Gastroesophageal sphincter (tissue), 4 donors: ENCODE measurements around the gene MUC5AC. TPM values are rescaled to one million over a fixed set of nuclear protein-coding genes. Genes with fewer than 3 reads are reported as not detected.

ENCODE experiments used
- ATAC-seq: fragments of 150-250 bp; one replicate; pipeline ENCODE4 v1.9.1; 2016; ENCODE audit warnings: mild to moderate bottlenecking, moderate library complexity
- H3K27ac ChIP-seq, 4 donors: fragments of 200-600 bp; sonication (generic) in 3 of 4; 1 replicate in 3 of 4; 2 replicates in 1 of 4; pipeline ENCODE4 v1.5.1; 2016 to 2019
- H3K27me3 ChIP-seq: fragments of 200-600 bp; sonication (generic); one replicate; pipeline ENCODE4 v1.5.1; 2019
- H3K36me3 ChIP-seq, 2 donors: fragments of 200-600 bp; sonication (generic); one replicate each; pipeline ENCODE4 v1.5.1; 2019; ENCODE audit warnings: control low read depth in 1 of 2
- H3K4me1 ChIP-seq, 3 donors: fragments of 200-600 bp; sonication (generic); 1 replicate in 2 of 3; 2 replicates in 1 of 3; pipeline ENCODE4 v1.5.1; 2016 to 2019; ENCODE audit warnings: control low read depth in 2 of 3
- H3K4me3 ChIP-seq, 2 donors: fragments of 200-600 bp; sonication (generic); one replicate each; pipeline ENCODE4 v1.5.1; 2019; ENCODE audit warnings: mild to moderate bottlenecking in 1 of 2, moderate library complexity in 1 of 2
- H3K9me3 ChIP-seq, 3 donors: fragments of 200-600 bp; sonication (generic); one replicate each; pipeline ENCODE4 v1.5.1; 2017 to 2019; ENCODE audit warnings: control low read depth in 2 of 3
- EP300 ChIP-seq: sonication (generic); formaldehyde crosslinking; IDR thresholded peaks from one replicate; pipeline ENCODE4 v1.6.1; 2017; ENCODE audit warnings: antibody characterized with exemption, mild to moderate bottlenecking
- POLR2A ChIP-seq, 2 donors: fragments of 450-650 bp; IDR thresholded peaks; one replicate each; pipeline ENCODE4 v1.6.1; 2017; ENCODE audit warnings: antibody characterized with exemption in 2 of 2, mild to moderate bottlenecking in 2 of 2, moderate library complexity in 1 of 2
- POLR2AphosphoS5 ChIP-seq: sonication (generic); formaldehyde crosslinking; IDR thresholded peaks from one replicate; pipeline ENCODE4 v1.6.1; 2017; ENCODE audit warnings: antibody characterized with exemption
- WGBS, 2 donors: methylation state at CpG; one replicate each; pipeline ENCODE4 v1.1.5; 2018; ENCODE audit warnings: low coverage in 1 of 2; 5-methylcytosine and 5-hydroxymethylcytosine counted together
- total RNA-seq, 4 donors: library from RNA; depleted of rRNA; stranded (reverse); fragments of >200 nt; gene quantifications; one replicate each; pipeline ENCODE4 v1.1.0, GENCODE V29; 2016
- TF ChIP-seq, protein P1 (sequence below), 4 experiments: fragments of 200-600 bp in 2 of 4; fragments of 450-650 bp in 2 of 4; sonication (generic) in 1 of 4; IDR thresholded peaks; one replicate each; pipeline ENCODE4 v1.5.1; 2017 to 2019; ENCODE audit warnings: antibody characterized with exemption in 4 of 4, mild to moderate bottlenecking in 2 of 4, moderate library complexity in 2 of 4

MUC5AC gene
- total RNA-seq, 4 donors from 2014 or later, result 0.02 to 0.31 TPM; not detected in 2

DNA sequence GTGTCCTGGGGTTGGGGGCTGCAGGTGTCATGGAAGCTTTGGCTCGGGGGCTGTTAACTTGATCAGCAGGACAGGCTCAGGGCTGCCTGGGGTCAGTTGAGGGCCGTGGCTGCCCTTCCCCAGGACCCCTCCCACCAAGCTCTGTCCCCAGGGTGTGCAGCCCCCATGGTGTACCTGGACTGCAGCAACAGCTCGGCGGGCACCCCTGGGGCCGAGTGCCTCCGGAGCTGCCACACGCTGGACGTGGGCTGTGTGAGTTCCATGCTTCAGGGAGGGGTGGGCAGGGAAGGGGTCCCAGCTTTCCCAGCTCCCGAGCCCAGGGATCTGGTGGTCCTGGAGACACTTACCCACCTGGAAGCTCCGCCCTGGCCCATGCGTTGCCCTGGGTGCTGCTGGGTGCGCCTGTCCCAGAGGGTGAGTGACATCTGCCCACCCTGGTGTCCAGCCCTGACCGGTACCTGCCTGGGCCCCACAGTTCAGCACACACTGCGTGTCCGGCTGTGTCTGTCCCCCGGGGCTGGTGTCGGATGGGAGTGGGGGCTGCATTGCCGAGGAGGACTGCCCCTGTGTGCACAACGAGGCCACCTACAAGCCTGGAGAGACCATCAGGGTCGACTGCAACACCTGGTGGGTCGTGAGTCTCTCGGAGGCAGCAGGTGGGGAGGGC is 76.4 kb downstream of the MUC5AC start:
- Histone ChIP-seq H3K9me3 (no peaks in the 10 kb centered on the region), H3K4me1 (no peaks in the 10 kb centered on the region), H3K27me3 (peaks cover 38% of the 10 kb centered on the region), H3K36me3 (no peaks in the 10 kb centered on the region), H3K4me3 (no peak overlapping the region), H3K27ac (no peak overlapping the region)
- 72% methylated on average over 4 of the region's 22 CpGs; no CpG with 5 or more reads in 1 of the 2 donors for WGBS, 2 donors
- ATAC-seq, result no peak
- TF ChIP-seq POLR2AphosphoS5 (no peak), POLR2A (IDR thresholded peaks at IDR 0.05) (no peak), EP300 (no peak)
- TF ChIP-seq, protein P1, sequence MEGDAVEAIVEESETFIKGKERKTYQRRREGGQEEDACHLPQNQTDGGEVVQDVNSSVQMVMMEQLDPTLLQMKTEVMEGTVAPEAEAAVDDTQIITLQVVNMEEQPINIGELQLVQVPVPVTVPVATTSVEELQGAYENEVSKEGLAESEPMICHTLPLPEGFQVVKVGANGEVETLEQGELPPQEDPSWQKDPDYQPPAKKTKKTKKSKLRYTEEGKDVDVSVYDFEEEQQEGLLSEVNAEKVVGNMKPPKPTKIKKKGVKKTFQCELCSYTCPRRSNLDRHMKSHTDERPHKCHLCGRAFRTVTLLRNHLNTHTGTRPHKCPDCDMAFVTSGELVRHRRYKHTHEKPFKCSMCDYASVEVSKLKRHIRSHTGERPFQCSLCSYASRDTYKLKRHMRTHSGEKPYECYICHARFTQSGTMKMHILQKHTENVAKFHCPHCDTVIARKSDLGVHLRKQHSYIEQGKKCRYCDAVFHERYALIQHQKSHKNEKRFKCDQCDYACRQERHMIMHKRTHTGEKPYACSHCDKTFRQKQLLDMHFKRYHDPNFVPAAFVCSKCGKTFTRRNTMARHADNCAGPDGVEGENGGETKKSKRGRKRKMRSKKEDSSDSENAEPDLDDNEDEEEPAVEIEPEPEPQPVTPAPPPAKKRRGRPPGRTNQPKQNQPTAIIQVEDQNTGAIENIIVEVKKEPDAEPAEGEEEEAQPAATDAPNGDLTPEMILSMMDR (IDR thresholded peaks at IDR 0.05), result no peak

DNA sequence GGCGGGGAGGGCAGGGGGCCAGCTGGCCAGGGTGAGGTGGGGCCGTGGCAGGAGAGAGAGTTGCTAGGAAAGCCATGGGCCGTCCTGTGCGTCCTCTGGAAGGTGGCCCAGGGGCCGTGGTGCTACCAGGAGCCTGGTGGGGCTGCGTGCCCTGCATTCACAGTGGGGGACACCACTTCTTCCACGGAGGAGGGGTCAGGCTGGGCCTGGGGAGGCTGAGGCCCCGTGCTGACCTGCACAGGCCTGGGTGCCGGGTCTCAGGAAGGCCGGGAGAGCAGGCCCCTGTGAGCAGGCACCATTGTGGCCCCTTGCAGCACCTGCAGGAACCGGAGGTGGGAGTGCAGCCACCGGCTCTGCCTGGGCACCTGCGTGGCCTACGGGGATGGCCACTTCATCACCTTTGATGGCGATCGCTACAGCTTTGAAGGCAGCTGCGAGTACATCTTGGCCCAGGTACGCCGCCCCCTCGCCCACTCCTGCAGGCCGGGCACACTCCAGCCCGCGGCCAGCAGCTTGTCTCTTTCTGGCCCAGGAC is 77.1 kb downstream of the MUC5AC start:
- Histone ChIP-seq H3K9me3 (no peaks in the 10 kb centered on the region), H3K27ac (no peak overlapping the region), H3K36me3 (no peaks in the 10 kb centered on the region), H3K4me1 (no peaks in the 10 kb centered on the region), H3K4me3 (no peak overlapping the region), H3K27me3 (peaks cover 31% of the 10 kb centered on the region)
- no peak for ATAC-seq
- WGBS, 2 donors, result 77% methylated on average over 4 of the region's 23 CpGs; no CpG with 5 or more reads in 1 of the 2 donors
- no peak for TF ChIP-seq EP300
- no peak for TF ChIP-seq POLR2A (IDR thresholded peaks at IDR 0.05)
- TF ChIP-seq, protein P1 (IDR thresholded peaks at IDR 0.05), result no peak
- TF ChIP-seq POLR2AphosphoS5, result no peak

DNA sequence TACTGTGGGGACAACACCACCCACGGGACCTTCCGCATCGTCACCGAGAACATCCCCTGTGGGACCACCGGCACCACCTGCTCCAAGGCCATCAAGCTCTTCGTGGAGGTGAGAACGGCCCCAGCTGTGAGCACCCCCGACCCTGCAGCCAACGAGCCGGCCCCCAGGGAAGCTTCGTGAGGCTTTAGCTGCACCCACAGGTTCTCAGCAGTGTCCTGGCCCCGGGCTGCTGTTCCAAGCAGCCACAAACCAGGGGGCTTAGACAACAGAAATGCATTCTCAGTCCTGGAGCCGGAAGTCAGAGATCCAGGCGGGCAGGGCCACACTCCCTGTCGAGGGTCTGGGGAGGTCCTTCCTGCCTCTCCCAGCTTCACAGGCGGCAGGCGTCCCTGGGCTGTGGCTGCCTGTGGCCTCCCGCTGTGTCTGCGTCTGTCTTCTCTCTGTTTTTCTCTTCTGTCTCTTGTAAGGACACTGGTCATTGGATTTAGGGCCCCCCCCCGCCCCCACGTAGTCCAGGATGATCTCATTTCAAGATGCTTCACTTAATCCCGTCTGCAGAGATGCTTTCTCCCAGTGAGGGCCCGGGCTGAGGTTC is 77.7 kb downstream of the MUC5AC start:
- Histone ChIP-seq H3K36me3 (no peaks in the 10 kb centered on the region), H3K27ac (no peak overlapping the region), H3K4me3 (no peak overlapping the region), H3K9me3 (no peaks in the 10 kb centered on the region), H3K4me1 (no peaks in the 10 kb centered on the region), H3K27me3 (peaks cover 25% of the 10 kb centered on the region)
- 53 to 79% methylated on average over 3 to 4 of the region's 23 CpGs for WGBS, 2 donors
- ATAC-seq, result no peak
- TF ChIP-seq POLR2AphosphoS5 (no peak), EP300 (no peak), POLR2A (IDR thresholded peaks at IDR 0.05) (no peak)
- TF ChIP-seq, protein P1 (IDR thresholded peaks at IDR 0.05), result no peak

DNA sequence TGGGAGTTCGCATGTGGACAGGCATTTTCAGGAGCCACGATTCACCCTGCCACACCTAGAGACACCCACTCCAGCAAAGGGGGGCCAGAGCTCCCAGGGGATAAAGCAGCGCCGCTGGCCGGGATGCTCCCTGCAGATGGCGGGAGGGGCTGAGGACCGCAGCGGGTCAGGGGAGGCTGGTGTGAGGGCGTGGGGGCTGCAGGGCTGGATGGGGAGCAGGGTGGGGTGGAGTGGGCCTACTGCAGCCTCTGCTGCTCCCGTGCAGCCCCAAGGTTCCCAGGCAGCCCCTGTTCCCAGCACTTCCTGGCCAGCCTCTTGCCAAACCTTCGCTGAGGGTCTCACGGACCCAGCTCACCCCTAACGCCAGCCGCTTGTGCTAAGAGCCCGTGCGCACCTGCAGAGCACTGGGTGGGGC is 78.2 kb downstream of the MUC5AC start:
- no CpG with 5 or more reads among the region's 16 CpGs for WGBS, 2 donors
- H3K27me3 ChIP-seq, result peaks cover 20% of the 10 kb centered on the region
- no peak overlapping the region for H3K27ac ChIP-seq
- no peak for TF ChIP-seq POLR2A (IDR thresholded peaks at IDR 0.05)
- TF ChIP-seq EP300, result no peak
- TF ChIP-seq POLR2AphosphoS5, result no peak
- TF ChIP-seq, protein P1 (IDR thresholded peaks at IDR 0.05), result no peak
- H3K36me3 ChIP-seq, result no peaks in the 10 kb centered on the region
- no peak for ATAC-seq
- H3K4me3 ChIP-seq, result no peak overlapping the region
- H3K9me3 ChIP-seq, result no peaks in the 10 kb centered on the region
- no peaks in the 10 kb centered on the region for H3K4me1 ChIP-seq
